WI38 (cell line): ENCODE data around the gene KCNJ12.
"Not testable (repeated sequence)": the region's sequence is repeated elsewhere in the genome, so short reads cannot be mapped to it uniquely, and the experiment has no call there.

ENCODE experiments used
- H3K4me3 ChIP-seq: 2 replicates; pipeline ENCODE4 v1.5.1; 2011; ENCODE audit warnings: low read depth, mild to moderate bottlenecking, control low read depth, low read length
- TF ChIP-seq, protein P1 (sequence below): IDR thresholded peaks from 2 replicates; pipeline ENCODE4 v1.5.1; 2012; ENCODE audit warnings: low read depth, mild to moderate bottlenecking, control low read depth, low read length

Gene KCNJ12

DNA sequence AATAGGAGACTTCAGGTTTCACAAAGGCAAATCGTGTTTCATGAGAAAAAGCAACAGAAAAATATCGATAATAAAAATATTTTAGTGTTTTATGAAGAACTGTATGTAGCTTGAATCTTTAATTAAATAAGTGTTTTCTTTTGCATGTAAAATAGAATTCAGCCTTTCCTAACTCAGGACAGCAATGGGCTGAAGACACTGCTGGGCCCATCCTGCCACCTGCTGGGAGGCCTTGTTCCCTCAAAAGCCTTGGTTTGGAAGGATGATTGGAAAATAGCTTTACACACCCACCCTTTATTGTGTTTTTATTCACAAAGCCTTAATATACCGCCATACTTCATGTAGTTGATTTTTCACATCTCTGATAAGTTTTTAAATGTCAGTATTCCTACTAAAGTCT lies 73.7 kb downstream of the KCNJ12 start:
- H3K4me3 ChIP-seq = not testable (repeated sequence)
- TF ChIP-seq, protein P1, sequence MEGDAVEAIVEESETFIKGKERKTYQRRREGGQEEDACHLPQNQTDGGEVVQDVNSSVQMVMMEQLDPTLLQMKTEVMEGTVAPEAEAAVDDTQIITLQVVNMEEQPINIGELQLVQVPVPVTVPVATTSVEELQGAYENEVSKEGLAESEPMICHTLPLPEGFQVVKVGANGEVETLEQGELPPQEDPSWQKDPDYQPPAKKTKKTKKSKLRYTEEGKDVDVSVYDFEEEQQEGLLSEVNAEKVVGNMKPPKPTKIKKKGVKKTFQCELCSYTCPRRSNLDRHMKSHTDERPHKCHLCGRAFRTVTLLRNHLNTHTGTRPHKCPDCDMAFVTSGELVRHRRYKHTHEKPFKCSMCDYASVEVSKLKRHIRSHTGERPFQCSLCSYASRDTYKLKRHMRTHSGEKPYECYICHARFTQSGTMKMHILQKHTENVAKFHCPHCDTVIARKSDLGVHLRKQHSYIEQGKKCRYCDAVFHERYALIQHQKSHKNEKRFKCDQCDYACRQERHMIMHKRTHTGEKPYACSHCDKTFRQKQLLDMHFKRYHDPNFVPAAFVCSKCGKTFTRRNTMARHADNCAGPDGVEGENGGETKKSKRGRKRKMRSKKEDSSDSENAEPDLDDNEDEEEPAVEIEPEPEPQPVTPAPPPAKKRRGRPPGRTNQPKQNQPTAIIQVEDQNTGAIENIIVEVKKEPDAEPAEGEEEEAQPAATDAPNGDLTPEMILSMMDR = 0 out of 2 replicates have a peak, but pooled peaks have one; percentile 14

DNA sequence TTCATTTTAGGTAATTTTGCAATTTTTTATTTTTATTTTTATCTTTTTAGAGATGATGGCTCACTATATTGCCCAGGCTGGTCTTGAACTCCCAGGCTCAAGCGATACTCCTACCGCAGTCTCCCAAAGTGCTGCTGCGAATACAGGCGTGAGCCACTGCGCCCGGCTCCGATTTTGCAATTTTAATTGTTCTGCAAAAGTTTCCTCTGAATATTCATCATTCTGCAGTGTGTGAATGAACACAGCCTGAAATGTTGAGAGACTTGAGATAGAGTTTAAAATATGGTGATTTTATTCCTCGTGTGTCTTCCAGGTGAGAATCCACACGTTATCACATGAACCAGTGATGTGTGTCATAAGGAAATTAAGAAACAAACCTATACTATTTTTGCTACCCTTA lies 75.8 kb downstream of the KCNJ12 start:
- H3K4me3 ChIP-seq = no peak overlapping the region
- TF ChIP-seq, protein P1 = no peak

DNA sequence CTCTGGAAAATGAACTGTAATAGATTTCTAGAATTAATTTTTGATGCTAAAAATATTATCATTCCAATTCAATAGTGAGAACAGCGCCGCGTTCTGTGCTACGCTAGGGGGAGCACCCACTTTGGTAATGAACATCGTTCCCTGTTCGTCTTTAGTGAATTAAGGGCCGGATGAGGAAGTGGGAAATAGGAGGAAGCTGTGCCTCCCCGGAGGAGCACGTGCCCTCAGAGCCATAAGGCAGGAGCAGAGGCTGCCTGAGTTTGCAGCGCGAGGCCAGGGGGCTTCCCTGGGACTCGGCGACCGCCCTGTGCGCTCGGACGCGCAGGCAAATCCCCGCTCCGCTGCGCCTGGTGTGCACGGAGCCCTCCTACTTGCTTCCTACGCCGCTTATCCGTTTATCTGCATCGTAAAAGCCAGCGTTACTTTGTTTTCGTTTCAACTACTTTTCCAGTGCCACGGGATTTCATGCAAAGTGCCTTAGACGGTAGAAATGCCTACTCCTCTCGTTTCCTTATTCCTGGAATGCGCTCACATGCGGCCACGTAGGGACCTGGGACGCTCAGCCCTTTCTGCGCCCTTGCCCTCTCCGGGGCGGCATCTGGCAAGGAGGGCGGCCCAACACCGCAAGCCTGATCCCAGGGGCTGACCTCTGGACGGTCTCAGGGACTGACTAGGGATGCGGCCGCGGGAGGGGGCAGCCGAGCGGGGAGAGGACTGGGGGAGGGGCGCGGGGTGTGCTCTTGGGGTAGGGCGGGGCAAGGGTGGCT lies 76.4 kb downstream of the KCNJ12 start:
- H3K4me3 ChIP-seq = no peak overlapping the region
- TF ChIP-seq, protein P1 = peak; percentile 38

DNA sequence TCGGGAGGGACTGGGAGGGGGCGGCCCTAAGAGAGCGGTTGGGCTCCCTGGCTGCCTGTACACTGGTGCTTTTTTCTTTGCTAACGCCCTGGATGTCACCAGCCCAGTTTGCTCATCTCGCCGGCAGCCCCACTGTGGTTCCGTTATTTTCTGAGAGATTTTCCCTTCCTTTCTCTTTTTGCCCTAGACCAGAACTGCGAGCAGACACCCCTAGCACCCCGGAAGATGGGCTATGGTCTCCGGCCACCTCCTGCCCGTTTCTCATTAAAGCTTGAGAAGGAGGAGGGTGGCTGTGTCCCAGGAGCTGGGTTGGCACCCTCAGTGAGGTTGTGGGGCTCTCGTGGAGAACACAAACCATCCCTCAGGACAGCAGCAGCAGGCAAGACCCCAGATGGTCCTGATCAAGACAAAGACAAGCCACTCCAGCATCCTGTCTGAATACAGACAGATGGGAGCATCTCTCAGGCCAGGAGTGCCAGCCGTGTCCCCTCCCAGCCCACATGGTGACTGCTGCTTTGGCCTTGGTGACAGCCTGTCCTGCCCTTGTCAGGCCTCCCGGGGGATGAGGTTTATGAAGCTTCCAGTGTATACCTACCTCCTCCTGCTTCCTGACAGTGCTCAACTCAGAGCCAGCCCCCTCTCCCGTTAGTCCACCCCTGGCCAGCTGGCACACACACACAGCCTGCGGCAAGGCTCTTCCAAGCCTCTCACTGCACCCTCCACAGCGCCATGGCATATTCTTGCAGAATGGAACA lies 77.2 kb downstream of the KCNJ12 start:
- TF ChIP-seq, protein P1 = no peak
- no peak overlapping the region for H3K4me3 ChIP-seq

DNA sequence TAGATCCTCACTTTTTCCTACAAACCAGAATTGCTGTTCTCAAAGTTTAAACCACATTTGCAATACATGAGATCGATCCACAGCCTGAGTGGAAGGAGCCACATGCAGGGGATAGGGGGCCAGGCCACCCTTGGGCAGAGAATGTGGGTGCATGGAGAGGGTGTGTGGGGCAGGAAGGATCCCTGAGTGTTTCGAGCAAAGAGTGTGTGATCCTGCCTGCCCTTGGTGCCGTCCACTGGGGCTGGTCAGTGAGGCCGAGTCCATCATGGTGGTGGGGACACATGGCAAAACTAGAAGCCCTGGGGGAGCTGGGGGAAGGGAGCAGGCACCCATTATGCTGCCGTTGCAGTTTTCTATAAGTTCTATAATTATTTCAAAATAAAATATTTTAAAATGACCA lies 77.8 kb downstream of the KCNJ12 start:
- not testable (repeated sequence) for H3K4me3 ChIP-seq

DNA sequence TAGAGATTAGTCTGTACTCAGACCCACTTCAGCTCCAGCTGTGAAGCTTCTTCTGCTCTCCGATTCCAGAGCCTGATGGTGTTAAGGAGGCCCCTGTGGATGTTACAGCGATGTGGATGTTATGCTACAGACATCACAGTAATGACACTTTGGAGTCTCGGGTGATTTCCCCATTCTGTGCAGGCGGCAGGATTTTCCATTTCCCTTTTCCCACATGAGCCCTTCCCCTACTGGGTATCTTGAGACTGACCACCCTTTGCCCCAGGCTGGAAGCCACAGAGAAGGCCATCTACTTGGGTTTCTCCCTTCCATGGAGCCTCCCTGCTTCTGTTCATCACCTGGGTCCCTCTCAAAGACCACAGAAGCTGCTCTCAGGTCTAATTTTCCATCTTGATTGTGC lies 78.3 kb downstream of the KCNJ12 start:
- H3K4me3 ChIP-seq = no peak overlapping the region
- TF ChIP-seq, protein P1 = no peak

DNA sequence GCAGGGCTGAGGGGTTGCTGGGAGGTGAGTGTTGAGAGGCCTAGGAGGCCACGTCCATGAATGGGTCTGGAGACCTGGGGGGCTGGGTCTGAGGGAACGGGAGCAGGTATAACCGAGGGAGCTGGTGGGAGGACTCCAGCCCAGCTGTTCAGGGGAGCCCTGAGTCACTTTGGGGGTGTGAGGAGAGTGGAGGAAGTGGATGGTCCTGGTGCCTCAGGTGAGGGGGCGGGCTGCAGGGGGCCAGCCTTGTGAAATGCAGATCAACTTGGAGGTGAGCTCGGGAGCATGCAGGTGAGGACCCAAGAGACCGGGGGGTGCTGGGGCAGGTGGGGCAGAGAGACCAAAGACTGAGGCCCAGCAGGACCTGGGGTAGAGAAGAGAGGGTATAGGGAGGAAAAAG lies 79.6 kb downstream of the KCNJ12 start:
- TF ChIP-seq, protein P1 = no peak
- no peak overlapping the region for H3K4me3 ChIP-seq

DNA sequence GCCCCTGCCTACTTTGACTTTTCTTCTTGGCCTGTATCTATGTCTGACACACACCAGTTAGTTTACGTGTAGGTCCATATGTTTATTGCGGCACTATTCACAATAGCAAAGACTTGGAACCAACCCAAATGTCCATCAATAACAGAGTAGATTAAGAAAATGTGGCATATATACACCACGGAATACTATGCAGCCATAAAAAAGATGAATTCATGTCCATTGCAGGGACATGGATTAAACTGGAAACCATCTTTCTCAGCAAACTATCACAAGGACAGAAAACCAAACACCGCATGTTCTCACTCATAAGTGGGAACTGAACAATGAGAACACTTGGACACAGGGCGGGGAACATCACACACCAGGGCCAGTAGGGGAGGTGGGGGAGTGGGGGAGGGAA lies 80.3 kb downstream of the KCNJ12 start:
- not testable (repeated sequence) for H3K4me3 ChIP-seq
